ENCODE data around the gene TBX18.

The TBX18 gene

DNA sequence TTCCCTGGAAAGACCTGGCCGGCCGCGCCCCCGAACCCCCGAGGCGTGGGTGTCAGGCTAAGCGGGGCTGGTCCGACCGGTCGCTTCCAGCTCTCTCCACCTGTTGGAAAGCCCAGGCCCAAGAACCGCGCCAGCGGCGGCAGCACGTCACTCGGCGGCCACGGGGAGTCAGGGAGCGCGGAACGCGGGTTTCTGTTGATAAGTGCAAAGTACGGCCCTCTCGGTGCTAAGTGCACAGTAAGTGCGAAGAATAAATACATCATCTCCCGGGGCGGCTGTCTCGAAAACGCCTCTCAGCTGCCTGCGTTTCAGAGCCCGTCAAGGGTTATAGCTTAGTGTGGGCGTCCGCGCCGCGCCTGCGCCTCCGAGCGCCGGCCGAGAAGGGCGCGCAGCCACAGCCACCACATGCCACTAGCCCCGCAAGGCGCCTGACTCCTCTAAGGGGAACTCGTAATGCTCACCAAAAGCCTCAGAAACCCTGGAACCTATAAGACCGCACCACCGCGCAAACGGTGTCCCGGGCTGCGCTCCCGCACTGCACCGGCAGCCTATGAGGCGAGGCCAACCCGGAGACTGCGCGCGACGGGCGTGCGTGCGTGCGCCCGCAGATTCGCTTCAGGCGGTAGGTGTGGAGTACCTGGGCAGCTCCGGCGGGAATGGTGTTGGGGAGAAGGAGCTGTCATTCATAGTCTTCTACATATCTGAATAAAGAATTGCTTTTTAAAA, 9.2 kb upstream of the TBX18 start:
- intact Hi-C loops (cut with DNase I) = no loop called here
- DNase-seq = peak in 3 of 10 donors; percentile 57 to 77 (median 63)

DNA sequence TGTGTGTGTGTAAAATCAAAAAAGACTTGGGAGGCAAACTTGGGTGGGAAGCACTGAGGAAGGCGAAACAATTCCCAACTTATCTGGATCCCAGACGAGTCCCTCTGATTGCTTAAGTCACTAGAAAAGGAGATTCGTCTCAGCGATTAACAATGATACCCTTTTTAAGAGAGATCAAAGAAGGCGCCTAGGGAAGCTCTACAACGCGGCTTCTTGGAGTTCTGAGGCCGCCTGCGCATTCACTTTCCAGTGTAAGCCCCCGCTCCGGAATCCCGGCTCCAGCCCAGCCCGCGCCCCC, 8.7 kb upstream of the TBX18 start:
- no peak for DNase-seq
- intact Hi-C loops (cut with DNase I) = no loop called here

DNA sequence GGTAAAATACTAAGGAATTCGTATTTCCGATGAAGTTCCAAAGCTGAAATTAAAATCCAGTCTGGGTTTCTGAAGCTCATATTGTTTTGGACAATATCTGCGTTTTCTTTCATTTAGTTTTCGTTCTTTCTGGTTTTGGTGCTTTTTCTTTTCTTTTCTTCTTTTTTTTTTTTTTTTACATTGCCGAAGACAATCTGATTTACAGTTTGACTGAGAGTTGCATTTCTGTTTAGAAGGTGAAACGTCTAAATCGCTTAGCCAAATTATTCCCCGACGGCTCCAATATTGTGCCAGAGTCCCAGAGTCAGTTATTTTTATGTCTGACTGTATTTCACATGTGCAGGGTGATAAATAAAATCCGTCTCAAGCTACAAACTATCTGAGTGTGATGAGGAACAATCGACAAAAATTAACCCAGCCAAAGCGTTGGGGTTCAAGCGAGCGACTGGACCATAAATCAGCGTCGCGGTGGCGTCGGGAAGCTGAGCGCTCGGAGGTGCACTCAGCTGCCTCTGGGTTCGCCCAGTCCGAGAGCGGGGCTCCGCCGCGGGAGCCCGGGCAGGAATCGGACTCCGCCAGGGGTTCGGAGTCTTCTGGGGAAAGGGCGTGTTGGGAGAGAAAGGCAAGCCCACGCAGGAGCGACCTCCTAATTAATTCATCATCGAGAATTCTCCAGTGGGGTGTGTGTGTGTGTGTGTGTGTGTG, 8.2 kb upstream of the TBX18 start:
- no peak for DNase-seq
- intact Hi-C loops (cut with DNase I) = no loop called here

DNA sequence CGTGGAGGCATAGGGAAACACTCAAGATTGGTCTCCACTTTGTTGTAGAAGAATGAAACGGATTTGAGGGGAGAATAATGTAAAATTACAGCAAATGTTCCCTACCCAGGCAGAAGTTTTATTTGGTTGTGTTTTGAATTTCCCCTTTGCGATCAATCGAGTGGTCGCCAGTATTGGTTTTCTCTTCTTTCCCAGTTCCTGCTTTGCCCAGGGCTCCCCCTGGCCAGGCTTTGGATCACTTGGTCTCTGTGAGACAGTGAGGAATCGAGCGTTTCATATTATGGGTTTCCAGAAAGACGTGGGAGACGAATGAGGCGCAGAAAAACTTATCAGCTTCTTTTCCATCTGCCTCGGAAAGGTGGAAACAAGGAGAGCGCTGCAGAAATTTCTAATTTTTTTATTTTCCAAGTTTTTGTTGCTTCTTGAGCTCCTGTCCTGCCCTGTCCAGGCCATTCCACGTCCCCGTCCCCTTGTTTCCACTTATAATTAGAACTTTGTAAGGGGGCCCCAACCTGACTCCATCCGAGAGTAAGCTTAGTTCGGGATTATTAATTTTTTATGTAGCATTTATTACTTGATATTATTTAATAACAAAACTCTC, 7.5 kb upstream of the TBX18 start:
- DNase-seq = no peak
- intact Hi-C loops (cut with DNase I) = no loop called here

DNA sequence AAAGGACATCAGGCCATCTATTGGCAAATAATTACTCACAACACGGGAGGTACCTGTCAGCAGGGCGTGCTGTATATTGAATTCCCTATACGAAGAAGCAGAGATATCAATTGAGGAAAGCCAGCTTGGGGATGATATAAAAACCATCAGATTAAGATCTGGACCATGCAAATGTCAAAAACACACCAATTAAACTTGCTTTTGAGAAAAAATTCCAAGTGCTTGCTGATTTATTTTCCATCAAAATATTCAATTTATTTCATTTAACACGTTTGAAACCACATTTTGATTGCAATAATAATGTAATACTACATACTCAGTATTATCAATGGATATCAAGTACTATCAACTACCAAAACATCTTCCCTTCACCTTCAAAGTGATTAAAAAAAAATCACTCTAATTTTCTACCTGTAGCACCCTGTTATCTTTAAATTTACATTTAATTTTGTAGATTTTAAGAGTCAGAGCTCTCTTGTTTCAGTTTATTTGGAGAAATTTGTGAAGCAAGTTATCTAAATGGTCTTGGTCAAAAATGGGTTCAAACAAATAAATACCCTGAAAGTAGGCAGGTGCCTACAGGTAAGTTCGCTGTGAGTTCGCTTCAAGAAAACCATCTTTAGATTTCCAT, 6.8 kb upstream of the TBX18 start:
- intact Hi-C loops (cut with DNase I) = no loop called here
- no peak for DNase-seq

DNA sequence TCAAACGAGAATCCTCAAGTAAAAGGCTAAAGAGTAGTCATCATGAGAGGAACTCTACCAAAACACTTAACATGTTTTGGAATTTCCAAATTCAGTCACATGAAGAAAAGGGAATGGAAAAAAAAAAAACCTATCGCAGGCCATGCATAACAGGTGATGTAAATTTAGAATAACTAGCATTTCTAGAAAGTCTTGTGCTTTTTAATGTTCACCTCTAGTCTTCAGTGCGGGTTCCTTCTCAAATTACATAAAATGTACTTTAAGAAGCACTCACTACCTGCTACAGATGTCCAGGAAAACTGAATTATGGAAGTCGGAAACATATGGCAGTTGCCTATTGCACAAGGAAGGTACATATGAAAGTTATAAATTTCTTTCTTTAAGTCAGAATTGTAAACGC, 6.1 kb upstream of the TBX18 start:
- no peak for DNase-seq
- intact Hi-C loops (cut with DNase I) = no loop called here

DNA sequence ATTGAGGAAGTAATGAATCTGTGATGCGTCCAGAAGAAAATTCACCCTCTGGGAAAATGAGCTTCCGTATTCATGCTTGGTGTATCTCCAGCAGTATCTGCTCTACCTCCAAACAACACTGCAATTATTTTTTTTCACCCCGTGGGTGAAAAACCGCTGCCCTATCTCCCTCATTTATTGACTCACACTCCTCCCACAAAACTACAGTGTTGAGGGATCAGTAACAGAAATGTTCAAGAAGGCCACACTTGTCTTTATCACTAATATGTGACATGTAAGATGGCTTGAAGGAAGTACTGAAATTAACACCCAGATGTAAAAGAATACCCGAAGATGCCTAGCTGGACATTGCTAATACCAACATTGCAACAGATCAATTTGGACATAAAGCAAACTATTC, 4.9 kb upstream of the TBX18 start:
- no peak for DNase-seq
- intact Hi-C loops (cut with DNase I) = no loop called here

DNA sequence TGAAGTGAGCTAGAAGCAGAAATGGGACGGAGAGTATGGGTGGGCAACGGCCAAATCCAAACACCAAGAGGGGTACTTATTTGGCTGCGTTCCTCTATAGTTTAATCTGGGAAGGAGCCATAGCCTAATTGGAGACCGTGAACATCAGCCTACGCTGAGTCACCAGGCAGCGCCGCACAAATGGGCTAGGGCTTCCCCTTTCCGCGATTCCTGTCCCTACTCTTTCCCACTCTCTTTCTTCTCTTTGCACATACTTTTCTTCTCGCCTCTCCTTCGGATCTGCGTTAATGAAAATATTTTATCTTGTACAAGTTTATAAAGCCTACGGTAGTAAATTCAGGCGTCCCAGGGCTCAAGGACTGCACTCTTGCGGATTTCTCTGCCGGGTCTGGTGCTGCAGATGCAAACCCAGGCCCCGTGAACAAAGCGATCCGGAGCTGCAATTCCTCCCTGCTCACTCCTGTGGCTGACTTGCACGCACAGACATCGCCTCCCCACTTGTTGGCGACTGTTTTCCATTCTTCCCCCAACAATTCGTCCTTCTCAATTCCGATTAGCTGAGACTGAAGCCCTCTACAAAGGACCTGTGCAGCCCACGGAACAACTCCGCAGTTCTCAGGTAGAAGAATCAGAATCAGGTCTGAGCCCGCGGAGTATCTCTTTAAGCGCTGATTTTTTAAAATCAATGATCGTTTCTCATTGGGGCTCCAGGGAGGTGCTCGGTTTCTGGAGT, 4.2 kb upstream of the TBX18 start:
- peak in 1 of 10 donors; percentile 39 for DNase-seq
- intact Hi-C loops (cut with DNase I) = no loop called here

DNA sequence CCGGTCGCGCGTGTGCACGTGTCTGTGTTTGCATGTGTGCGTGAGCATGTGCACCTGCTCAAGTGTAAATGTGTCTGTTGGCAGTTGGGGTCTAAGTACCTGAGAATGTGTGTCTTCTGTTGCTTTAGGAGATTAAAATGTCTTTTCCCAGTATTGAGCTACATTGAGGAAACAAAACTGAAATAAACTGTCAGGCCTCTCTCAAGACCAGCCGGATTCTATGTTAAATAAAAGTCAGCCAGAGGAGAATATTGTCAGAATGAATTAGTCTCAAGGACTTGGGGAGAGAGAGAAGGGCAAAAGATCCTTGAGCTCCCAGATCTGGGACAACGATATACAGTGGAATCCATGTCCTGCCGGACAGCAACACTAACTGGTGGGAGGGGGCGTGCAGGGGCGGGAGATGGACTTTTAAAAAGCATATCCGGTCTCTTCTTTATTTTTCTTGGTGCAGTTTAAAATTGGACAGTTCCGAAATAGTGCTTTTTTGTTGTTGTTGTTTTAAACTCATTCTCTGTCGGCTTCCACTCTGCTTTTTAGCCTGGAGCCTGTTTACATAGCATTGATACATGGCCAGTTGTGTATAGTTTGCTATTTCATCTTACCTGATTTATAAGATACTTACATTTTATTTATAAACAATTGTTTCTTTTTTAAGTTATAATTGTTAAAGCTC, 3.3 kb upstream of the TBX18 start:
- intact Hi-C loops (cut with DNase I) = no loop called here
- DNase-seq = peak in 1 of 10 donors; percentile 20

DNA sequence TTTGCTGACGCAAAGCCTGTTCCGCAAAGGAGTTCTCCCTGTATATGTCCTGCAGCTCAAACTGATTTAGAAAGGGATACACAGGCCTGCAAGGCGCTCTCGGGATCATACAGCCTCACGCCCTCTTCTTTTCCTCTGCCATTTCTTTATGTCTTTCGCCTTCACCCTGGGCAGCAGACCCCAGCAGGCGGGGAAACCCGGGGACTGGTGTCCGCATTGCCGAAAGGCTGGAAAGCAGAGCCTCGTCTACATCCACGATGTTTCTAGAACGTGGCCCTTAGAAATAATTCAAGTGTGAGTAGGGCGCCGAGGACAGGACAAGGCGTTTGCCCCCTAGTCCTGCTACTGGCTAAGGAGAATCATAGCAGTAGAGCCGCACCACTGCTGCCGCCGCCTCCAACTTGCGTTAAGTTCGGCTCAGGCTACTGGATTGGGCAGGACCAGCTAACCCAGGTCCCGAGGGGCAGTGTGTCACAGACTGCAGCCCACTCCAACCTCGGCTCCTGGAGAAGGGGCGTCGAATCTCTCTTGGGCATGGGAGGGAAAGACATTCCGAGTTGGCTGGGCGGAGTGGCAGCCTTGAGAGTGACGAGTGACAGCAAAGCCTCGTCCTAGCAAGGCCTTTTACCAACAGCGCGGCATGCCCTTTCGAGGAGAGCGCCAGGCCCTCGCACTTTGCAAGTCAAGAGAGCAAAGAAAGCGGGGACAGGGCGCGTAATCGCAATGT, 2.6 kb upstream of the TBX18 start:
- peak in 1 of 10 donors; percentile 72 for DNase-seq
- intact Hi-C loops (cut with DNase I) = no loop called here

DNA sequence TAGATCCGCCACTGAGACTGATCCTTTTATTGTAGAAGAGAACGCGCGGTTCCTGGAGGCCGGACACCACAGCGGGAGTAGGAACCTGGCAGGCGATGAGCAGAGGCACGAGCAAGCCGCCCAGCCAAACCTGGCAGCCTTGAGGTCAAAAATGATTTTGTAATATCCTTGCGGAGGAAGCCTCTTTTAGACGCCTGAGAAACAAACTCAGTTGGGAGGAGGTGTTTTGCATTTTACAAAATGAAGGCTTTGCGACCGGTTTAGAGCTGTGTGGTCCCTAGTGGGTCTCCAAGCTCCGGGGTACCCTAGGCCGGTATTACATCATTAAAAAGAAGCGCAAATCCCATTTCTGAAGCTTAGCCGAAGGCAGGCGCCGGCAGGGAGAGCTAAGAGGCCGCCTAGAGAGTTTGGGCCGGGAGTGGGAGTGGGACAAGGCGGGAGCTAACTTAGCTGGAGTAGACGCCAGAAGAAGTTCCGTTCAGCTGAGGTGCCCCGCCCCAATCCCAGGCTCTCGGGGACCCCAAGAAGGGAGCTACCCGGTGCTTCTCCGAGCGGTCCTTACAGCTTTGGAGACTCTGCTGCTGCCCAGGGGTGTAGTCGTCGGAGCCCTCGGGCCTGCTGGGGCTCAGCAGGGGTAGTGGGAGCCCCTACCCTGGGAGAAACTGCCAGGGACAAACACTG, 1.9 kb upstream of the TBX18 start:
- peak in 1 of 10 donors; percentile 33 for DNase-seq
- intact Hi-C loops (cut with DNase I) = no loop called here

DNA sequence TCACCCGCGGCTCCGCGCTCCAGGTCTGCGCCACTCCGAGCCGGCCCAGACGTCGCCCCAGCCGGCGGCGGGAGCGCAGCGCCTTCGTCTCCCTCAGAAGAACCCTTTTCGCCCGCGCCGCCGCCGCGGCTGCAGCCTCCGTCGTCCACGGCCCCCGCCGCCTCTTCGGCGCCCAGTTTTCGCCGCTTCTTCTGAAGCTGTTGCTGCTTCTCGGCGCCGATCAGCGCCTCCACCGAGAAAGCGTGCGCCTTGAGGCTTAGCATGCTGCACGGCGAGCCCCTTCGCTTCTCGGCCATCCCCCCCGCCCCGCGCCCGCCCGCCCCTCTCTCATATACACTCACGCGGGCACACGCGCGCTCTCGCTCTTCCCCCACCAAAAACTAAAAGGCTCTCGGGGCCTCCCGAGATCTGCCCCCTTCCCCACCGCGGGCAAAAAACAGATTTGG, 489 bp downstream of the TBX18 start:
- intact Hi-C loops (cut with DNase I) = no loop called here
- DNase-seq = peak in 3 of 10 donors; percentile 55 to 82 (median 57)

DNA sequence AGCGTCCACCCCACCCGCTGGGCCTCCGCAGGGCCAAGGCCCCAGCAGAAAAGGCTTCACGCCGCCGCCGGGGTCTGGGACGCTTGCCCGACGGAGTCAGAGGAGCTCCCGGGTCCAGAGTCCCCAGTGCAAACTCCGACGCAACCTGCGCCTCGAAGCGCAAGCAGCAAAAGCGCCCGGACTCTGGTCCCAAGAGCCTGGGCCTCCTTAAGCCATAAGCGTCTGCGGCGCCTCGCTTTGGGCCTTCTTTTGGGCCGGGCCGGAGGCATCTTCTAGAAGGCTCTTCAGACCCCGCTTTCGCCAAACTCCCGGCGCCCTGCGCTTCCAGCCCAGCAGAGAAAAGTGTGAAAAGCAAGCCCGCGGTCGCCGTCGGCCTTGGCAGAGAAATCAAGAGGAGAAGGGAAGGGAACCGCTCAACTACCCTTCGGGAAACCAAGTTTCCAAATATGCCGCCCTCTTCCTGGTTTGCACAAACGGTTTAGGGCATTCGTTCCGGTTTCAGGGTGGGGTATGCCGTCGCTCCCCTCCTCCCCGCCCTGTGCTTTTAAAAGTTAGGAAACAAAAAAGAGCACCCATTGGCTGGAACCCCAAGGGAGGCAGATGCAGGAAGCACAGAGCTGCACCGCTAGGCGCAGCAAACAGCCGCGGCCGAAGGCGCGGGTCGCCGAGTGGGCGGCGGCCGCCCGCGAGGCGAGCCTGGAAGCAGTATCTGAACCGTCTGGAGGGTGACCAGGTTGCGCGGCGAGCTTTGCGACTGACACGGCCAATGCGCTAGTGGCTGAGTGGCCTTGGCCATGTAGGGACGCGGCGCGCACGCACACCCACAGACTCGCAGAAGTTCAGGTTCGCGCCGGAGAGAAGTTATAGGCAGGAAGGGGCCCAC, 1.2 kb downstream of the TBX18 start:
- intact Hi-C loops (cut with DNase I) = no loop called here
- DNase-seq = peak in 3 of 10 donors; percentile 56 to 81 (median 77)

DNA sequence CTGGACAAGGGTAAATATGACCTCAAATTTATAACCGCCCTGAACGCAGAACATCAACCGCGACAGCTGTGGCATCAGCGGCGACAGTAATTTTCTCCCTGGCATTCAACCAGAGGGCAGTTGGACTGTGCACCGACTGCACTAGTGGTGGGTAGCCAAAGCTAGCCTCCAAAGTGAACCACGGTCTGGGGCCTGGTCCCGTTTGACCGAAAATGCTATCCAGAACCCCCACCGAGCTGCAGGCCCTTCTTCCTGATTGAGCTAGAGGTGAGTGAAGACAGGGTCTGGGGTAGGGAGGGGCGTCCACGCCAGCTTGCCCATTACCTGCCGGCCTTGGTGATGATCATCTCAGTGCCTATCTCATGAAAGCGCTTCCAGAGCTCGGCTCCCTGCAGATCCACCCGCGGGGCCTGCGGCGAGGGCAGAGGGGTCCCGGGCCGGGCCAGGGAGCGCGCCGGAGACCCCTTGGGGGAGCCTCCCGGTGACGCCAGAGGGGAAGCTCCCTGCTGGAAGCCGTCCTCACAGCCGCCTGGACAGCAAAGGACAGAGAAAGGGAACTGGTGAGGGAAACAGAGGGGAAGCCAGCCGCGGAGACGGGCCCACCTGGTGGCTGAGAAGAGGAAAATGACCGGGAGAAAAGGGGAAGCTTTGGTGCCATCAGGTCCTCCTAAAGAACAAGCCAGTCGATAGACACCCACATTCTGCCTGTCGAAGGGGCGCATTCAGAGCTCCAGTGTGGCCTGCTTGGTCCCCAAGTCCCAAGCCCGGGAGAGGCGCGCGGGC, 2.0 kb downstream of the TBX18 start:
- intact Hi-C loops (cut with DNase I) = no loop called here
- peak in 3 of 10 donors; percentile 60 to 78 (median 66) for DNase-seq

DNA sequence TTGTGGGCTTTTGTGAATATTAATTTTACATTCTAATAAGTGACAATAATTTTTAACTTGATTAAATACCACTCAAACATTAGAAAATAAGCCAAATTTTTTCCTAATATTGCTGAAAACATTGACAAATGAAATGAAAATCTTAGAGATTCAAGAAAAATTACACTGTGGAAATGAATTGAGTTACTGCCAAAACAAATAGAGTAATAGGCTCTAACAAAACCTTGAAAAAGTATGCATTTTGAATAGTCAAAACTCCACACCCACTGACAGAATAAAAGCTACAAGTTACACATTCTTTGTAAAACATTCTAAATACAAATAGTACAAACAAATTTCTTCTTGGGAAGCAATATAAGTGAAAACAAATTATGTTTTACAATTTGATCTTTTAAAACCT, 5.9 kb downstream of the TBX18 start:
- intact Hi-C loops (cut with DNase I) = no loop called here
- DNase-seq = no peak

DNA sequence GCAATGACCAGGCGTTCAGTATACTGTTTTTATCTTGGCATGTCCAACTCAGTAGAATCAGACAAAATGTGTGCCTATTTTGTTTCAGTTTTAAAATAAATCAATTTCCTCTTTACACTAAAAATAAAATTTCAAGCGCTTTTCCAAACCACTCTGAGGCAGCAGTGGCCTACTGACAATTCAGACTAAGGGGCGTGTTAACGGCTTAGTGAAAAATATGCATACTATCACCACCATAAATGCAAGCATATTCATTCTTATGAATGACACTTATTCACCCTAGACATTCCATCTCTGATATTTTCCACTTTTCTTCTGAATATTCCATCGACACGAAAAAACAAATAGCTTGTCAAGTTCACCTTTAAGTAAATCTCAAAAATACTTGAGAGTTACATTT, 7.5 kb downstream of the TBX18 start:
- DNase-seq = no peak
- intact Hi-C loops (cut with DNase I) = no loop called here

DNA sequence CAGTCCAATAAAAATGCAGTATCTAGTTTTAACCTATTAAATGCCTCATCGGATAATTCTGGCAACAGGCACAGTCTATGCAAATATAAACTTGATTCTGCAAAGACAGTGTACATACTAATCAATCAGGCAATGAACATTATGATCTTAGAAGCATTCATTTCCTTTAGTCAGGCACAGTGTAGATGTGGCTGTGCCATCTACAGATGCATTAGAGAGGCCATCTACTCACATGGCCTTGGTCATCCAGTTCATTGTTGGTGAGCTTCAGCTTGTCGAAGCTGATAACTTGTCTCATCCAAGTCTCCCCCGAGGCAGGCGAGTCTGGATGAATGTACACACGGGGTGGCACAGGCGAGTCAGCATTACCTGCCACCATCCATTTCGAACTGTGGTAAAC, 7.9 kb downstream of the TBX18 start:
- intact Hi-C loops (cut with DNase I) = no loop called here
- DNase-seq = no peak

All from posterior cingulate gyrus (tissue), 11 donors.